ENCODE results near the gene LEO1. TPM values are rescaled to one million over a fixed set of nuclear protein-coding genes. Genes with fewer than 3 reads are reported as not detected.

Gene LEO1
- total RNA-seq, 4 donors from 2014 or later: 6.7 to 14.8 (median 11.7) TPM

- in situ Hi-C loops (cut with MboI; ENCODE audit: low sequenced_read_pairs in 4 of 4): no loop called here
- Histone ChIP-seq H3K27me3 (no peaks in the 10 kb centered on the region), H3K9me3 (no peaks in the 10 kb centered on the region), H3K4me1 (no peaks in the 10 kb centered on the region), H3K27ac (no peak overlapping the region), H3K36me3 (peaks cover 0 to 64% of the 10 kb centered on the region in 2 donors), H3K4me3 (no peak overlapping the region)
- DNase-seq (no peak), ATAC-seq (no peak)
- TF ChIP-seq CTCF (IDR thresholded peaks at IDR 0.05 in 4 of 5, conservative IDR thresholded peaks at IDR 0.05 in 1 of 5) (no peak), POLR2A (IDR thresholded peaks at IDR 0.05) (no peak)
- intact Hi-C loops (cut with DNase I; ENCODE audit: low total_unique reads): no loop called here
Observed at GRCh38 chr15:51952805-51953204, 18.8 kb downstream of the LEO1 start.

- H3K9me3 ChIP-seq: no peaks in the 10 kb centered on the region
- no peak for ATAC-seq
- intact Hi-C loops (cut with DNase I; ENCODE audit: low total_unique reads): no loop called here
Observed at GRCh38 chr15:51947124-51947523, 24.5 kb downstream of the LEO1 start.

GRCh38 chr15:51939216-51939615 is 32.4 kb downstream of the LEO1 start:
- no peaks in the 10 kb centered on the region for H3K9me3 ChIP-seq
- peaks cover 0 to 6% of the 10 kb centered on the region in 2 donors for H3K36me3 ChIP-seq
- no peak for ATAC-seq
- no peaks in the 10 kb centered on the region for H3K27me3 ChIP-seq
- peaks cover 7 to 15% of the 10 kb centered on the region in 2 donors for H3K4me1 ChIP-seq
- DNase-seq: no peak
- no peak overlapping the region for H3K27ac ChIP-seq
- TF ChIP-seq CTCF (IDR thresholded peaks at IDR 0.05 in 4 of 5, conservative IDR thresholded peaks at IDR 0.05 in 1 of 5) (no peak), POLR2A (IDR thresholded peaks at IDR 0.05) (no peak)
- in situ Hi-C loops (cut with MboI; ENCODE audit: low sequenced_read_pairs in 4 of 4): no loop called here
- intact Hi-C loops (cut with DNase I; ENCODE audit: low total_unique reads): no loop called here
- no peak overlapping the region for H3K4me3 ChIP-seq

More at GRCh38 chr15:51947124-51947523, 24.5 kb downstream of the LEO1 start:
- in situ Hi-C loops (cut with MboI; ENCODE audit: low sequenced_read_pairs in 4 of 4): no loop called here
- no peak for DNase-seq
- peaks cover 0 to 57% of the 10 kb centered on the region in 2 donors for H3K36me3 ChIP-seq
- no peak overlapping the region for H3K27ac ChIP-seq
- no peak for TF ChIP-seq CTCF (IDR thresholded peaks at IDR 0.05 in 4 of 5, conservative IDR thresholded peaks at IDR 0.05 in 1 of 5)
- no peak for TF ChIP-seq POLR2A (IDR thresholded peaks at IDR 0.05)
- H3K27me3 ChIP-seq: no peaks in the 10 kb centered on the region
- peaks cover 5 to 6% of the 10 kb centered on the region in 2 donors for H3K4me1 ChIP-seq
- no peak overlapping the region for H3K4me3 ChIP-seq

- TF ChIP-seq CTCF (IDR thresholded peaks at IDR 0.05 in 4 of 5, conservative IDR thresholded peaks at IDR 0.05 in 1 of 5) (no peak), POLR2A (IDR thresholded peaks at IDR 0.05) (no peak)
- H3K27ac ChIP-seq: no peak overlapping the region
- H3K9me3 ChIP-seq: no peaks in the 10 kb centered on the region
- H3K4me1 ChIP-seq: peaks cover 7 to 15% of the 10 kb centered on the region in 2 donors
- DNase-seq (no peak), ATAC-seq (no peak)
- H3K4me3 ChIP-seq: no peak overlapping the region
- peaks cover 0 to 6% of the 10 kb centered on the region in 2 donors for H3K36me3 ChIP-seq
- in situ Hi-C loops (cut with MboI; ENCODE audit: low sequenced_read_pairs in 4 of 4): no loop called here
- no peaks in the 10 kb centered on the region for H3K27me3 ChIP-seq
- intact Hi-C loops (cut with DNase I; ENCODE audit: low total_unique reads): no loop called here
Observed at GRCh38 chr15:51938286-51938685, 33.3 kb downstream of the LEO1 start.

GRCh38 chr15:51936105-51936478 is 35.5 kb downstream of the LEO1 start:
- H3K4me3 ChIP-seq: no peak overlapping the region
- TF ChIP-seq POLR2A (IDR thresholded peaks at IDR 0.05) (no peak), CTCF (IDR thresholded peaks at IDR 0.05 in 4 of 5, conservative IDR thresholded peaks at IDR 0.05 in 1 of 5) (no peak)
- DNase-seq: no peak
- ATAC-seq: no peak
- H3K9me3 ChIP-seq: no peaks in the 10 kb centered on the region
- no peaks in the 10 kb centered on the region for H3K27me3 ChIP-seq
- H3K36me3 ChIP-seq: peaks cover 0 to 6% of the 10 kb centered on the region in 2 donors
- H3K27ac ChIP-seq: no peak overlapping the region
- in situ Hi-C loops (cut with MboI; ENCODE audit: low sequenced_read_pairs in 4 of 4) (no loop called here), intact Hi-C loops (cut with DNase I; ENCODE audit: low total_unique reads) (no loop called here)
- H3K4me1 ChIP-seq: peaks cover 0 to 5% of the 10 kb centered on the region in 2 donors

Data from gastrocnemius medialis (tissue), 4 donors.